HEK293 (cell line): ENCODE measurements around the gene EPHB1.

ENCODE experiments used
- CTCF ChIA-PET: fragments of 350-600 bp; formaldehyde crosslinking; extraction: SDS; loops from one replicate; lab custom pipeline; 2021; ENCODE audit warnings: antibody characterized with exemption; lab: Yijun Ruan, JAX
- POLR2A ChIA-PET: fragments of 300-600 bp; formaldehyde crosslinking; extraction: SDS; loops from one replicate; lab custom pipeline; 2020; ENCODE audit warnings: antibody characterized with exemption, inconsistent platforms; lab: Yijun Ruan, JAX
- H3K27ac ChIP-seq: fragments of 200-500 bp; sonication (Bioruptor generic); 2 replicates; pipeline ENCODE4 v1.5.1; 2014; ENCODE audit warnings: low read depth, low read length, control low read depth, inconsistent platforms; ENCODE audit errors: extremely low read depth
- H3K36me3 ChIP-seq, 2 experiments: fragments of 200-500 bp in 1 of 2; sonication (Bioruptor generic) in 1 of 2; 1 replicate in 1 of 2; 2 replicates in 1 of 2; pipeline ENCODE4 v1.5.1; 2014 to 2017; ENCODE audit warnings: inconsistent platforms in 2 of 2, low read length in 2 of 2; ENCODE audit not compliant: control insufficient read depth in 2 of 2, insufficient read depth in 1 of 2
- H3K4me1 ChIP-seq: fragments of 200-500 bp; sonication (Bioruptor generic); 2 replicates; pipeline ENCODE4 v1.5.1; 2014; ENCODE audit warnings: mild to moderate bottlenecking, low read length, inconsistent platforms; ENCODE audit not compliant: control insufficient read depth, insufficient read depth
- H3K4me3 ChIP-seq: 2 replicates; pipeline ENCODE4 v1.5.1; 2011; ENCODE audit warnings: low read depth, mild to moderate bottlenecking, control low read depth, low read length, moderate library complexity
- H3K9me3 ChIP-seq: fragments of 200-500 bp; sonication (Bioruptor generic); 2 replicates; pipeline ENCODE4 v1.5.1; 2014; ENCODE audit warnings: low read depth, low read length, inconsistent platforms; ENCODE audit not compliant: control insufficient read depth, insufficient read depth
- AEBP2 ChIP-seq: fragments of 450-650 bp; formaldehyde crosslinking; IDR thresholded peaks from 2 replicates; pipeline ENCODE4 v1.5.1; 2016; ENCODE audit warnings: missing biosample characterization, missing genetic modification characterization, borderline replicate concordance
- GFI1B ChIP-seq: fragments of 450-650 bp; formaldehyde crosslinking; IDR thresholded peaks from 2 replicates; pipeline ENCODE4 v1.5.1; 2016; ENCODE audit warnings: missing biosample characterization, missing genetic modification characterization
- GLIS1 ChIP-seq: fragments of 450-650 bp; formaldehyde crosslinking; IDR thresholded peaks from 2 replicates; pipeline ENCODE4 v1.5.1; 2016; ENCODE audit warnings: missing biosample characterization, missing genetic modification characterization
- HOXA7 ChIP-seq: sonication (generic); formaldehyde crosslinking; IDR thresholded peaks from 2 replicates; pipeline ENCODE4 v1.8.1; 2022; ENCODE audit warnings: missing genetic modification reagents, borderline replicate concordance
- KLF17 ChIP-seq: fragments of 450-650 bp; formaldehyde crosslinking; IDR thresholded peaks from 2 replicates; pipeline ENCODE4 v1.5.1; 2016; ENCODE audit warnings: missing biosample characterization, missing genetic modification characterization
- KLF9 ChIP-seq: fragments of 450-650 bp; formaldehyde crosslinking; IDR thresholded peaks from 2 replicates; pipeline ENCODE4 v1.5.1; 2016; ENCODE audit warnings: missing biosample characterization, missing genetic modification characterization, low read depth
- SP2 ChIP-seq: fragments of 450-650 bp; formaldehyde crosslinking; IDR thresholded peaks from 2 replicates; pipeline ENCODE4 v1.5.1; 2016; ENCODE audit warnings: missing biosample characterization, missing genetic modification characterization
- ZNF169 ChIP-seq: fragments of 450-650 bp; formaldehyde crosslinking; IDR thresholded peaks from 2 replicates; pipeline ENCODE4 v1.5.1; 2016; ENCODE audit warnings: missing biosample characterization, missing genetic modification characterization
- ZNF19 ChIP-seq: fragments of 450-650 bp; formaldehyde crosslinking; IDR thresholded peaks from 2 replicates; pipeline ENCODE4; 2016; ENCODE audit warnings: missing biosample characterization, missing genetic modification characterization, low read depth
- ZNF239 ChIP-seq: fragments of 450-650 bp; formaldehyde crosslinking; IDR thresholded peaks from 2 replicates; pipeline ENCODE4 v1.5.1; 2016; ENCODE audit warnings: missing biosample characterization, missing genetic modification characterization
- ZNF248 ChIP-seq: fragments of 450-650 bp; formaldehyde crosslinking; IDR thresholded peaks from 2 replicates; pipeline ENCODE4 v1.5.1; 2017; ENCODE audit warnings: missing biosample characterization, missing genetic modification characterization
- ZNF266 ChIP-seq: fragments of 450-650 bp; formaldehyde crosslinking; IDR thresholded peaks from 2 replicates; pipeline ENCODE4 v1.5.1; 2016; ENCODE audit warnings: missing biosample characterization, missing genetic modification characterization, low read depth
- ZNF274 ChIP-seq, 2 experiments: fragments of 200-500 bp in 1 of 2; fragments of 450-650 bp in 1 of 2; sonication (Bioruptor generic) in 1 of 2; formaldehyde crosslinking in 1 of 2; IDR thresholded peaks; 2 replicates each; pipeline versions ENCODE4 v1.5.1 to v1.6.1; 2014 to 2016; ENCODE audit warnings: borderline replicate concordance in 1 of 2, inconsistent platforms in 1 of 2, low read length in 1 of 2, missing biosample characterization in 1 of 2, missing genetic modification characterization in 1 of 2
- ZNF404 ChIP-seq: fragments of 450-650 bp; formaldehyde crosslinking; IDR thresholded peaks from 2 replicates; pipeline ENCODE4 v1.5.1; 2017; ENCODE audit warnings: missing biosample characterization, missing genetic modification characterization
- ZNF510 ChIP-seq: fragments of 450-650 bp; formaldehyde crosslinking; IDR thresholded peaks from 2 replicates; pipeline ENCODE4 v1.5.1; 2018; ENCODE audit warnings: mild to moderate bottlenecking, missing genetic modification characterization, missing biosample characterization; ENCODE audit not compliant: insufficient replicate concordance
- ZNF518A ChIP-seq: fragments of 450-650 bp; formaldehyde crosslinking; conservative IDR thresholded peaks from 2 replicates; pipeline ENCODE4 v1.5.1; 2016; ENCODE audit warnings: low read depth, missing biosample characterization, missing genetic modification characterization
- ZNF529 ChIP-seq: fragments of 450-650 bp; formaldehyde crosslinking; IDR thresholded peaks from 2 replicates; pipeline ENCODE4 v1.5.1; 2017; ENCODE audit warnings: missing genetic modification characterization, missing biosample characterization; ENCODE audit not compliant: insufficient replicate concordance
- ZNF544 ChIP-seq: fragments of 450-650 bp; formaldehyde crosslinking; IDR thresholded peaks from 2 replicates; pipeline ENCODE4 v1.5.0; 2017; ENCODE audit warnings: missing biosample characterization, missing genetic modification characterization
- ZNF561 ChIP-seq: fragments of 450-650 bp; IDR thresholded peaks from 2 replicates; pipeline ENCODE4 v1.5.1; 2018; ENCODE audit warnings: missing biosample characterization, missing genetic modification characterization, borderline replicate concordance
- ZNF571 ChIP-seq: fragments of 450-650 bp; formaldehyde crosslinking; IDR thresholded peaks from 2 replicates; pipeline ENCODE4 v1.5.0; 2017; ENCODE audit warnings: missing biosample characterization, missing genetic modification characterization
- ZNF624 ChIP-seq: fragments of 450-650 bp; formaldehyde crosslinking; IDR thresholded peaks from 2 replicates; pipeline ENCODE4 v1.5.1; 2017; ENCODE audit warnings: missing biosample characterization, missing genetic modification characterization
- ZNF670 ChIP-seq: fragments of 450-650 bp; formaldehyde crosslinking; IDR thresholded peaks from 2 replicates; pipeline ENCODE4 v1.5.1; 2016; ENCODE audit warnings: missing biosample characterization, missing genetic modification characterization, low read depth
- ZNF692 ChIP-seq: fragments of 450-650 bp; formaldehyde crosslinking; IDR thresholded peaks from 2 replicates; pipeline ENCODE4 v1.5.1; 2016; ENCODE audit warnings: missing biosample characterization, missing genetic modification characterization

The EPHB1 gene

GRCh38 chr3:135182364-135182998 lies 387.4 kb downstream of the EPHB1 start:
- Histone ChIP-seq H3K4me1 (no peaks in the 10 kb centered on the region), H3K36me3 (no peaks in the 10 kb centered on the region), H3K4me3 (no peak overlapping the region), H3K27ac (no peak overlapping the region), H3K9me3 (no peaks in the 10 kb centered on the region)
- ChIA-PET POLR2A (no interaction called here), CTCF (no interaction called here)
- no peak for TF ChIP-seq GLIS1 (tag by site-specific recombination)
- no peak for TF ChIP-seq ZNF529 (tag by site-specific recombination)
- no peak for TF ChIP-seq ZNF169
- no peak for TF ChIP-seq KLF17
- TF ChIP-seq AEBP2 (tag by site-specific recombination), result no peak

- Histone ChIP-seq H3K4me3 (no peak overlapping the region), H3K36me3 (no peaks in the 10 kb centered on the region), H3K27ac (no peak overlapping the region), H3K9me3 (no peaks in the 10 kb centered on the region), H3K4me1 (no peaks in the 10 kb centered on the region)
- ChIA-PET CTCF (no interaction called here), POLR2A (no interaction called here)
- no peak for TF ChIP-seq ZNF404 (tag by site-specific recombination)
- no peak for TF ChIP-seq ZNF248 (tag by site-specific recombination)
- TF ChIP-seq GFI1B, result no peak
- TF ChIP-seq ZNF274 (IDR thresholded peaks at IDR 0.05; ENCODE audit: low read length), result no peak
- TF ChIP-seq ZNF274 (tag by site-specific recombination; IDR thresholded peaks at IDR 0.05; ENCODE audit: borderline replicate concordance), result no peak
- no peak for TF ChIP-seq ZNF561
- TF ChIP-seq ZNF624, result no peak
- no peak for TF ChIP-seq KLF9 (tag by site-specific recombination)
- no peak for TF ChIP-seq ZNF571
- TF ChIP-seq ZNF239 (tag by site-specific recombination), result no peak
- TF ChIP-seq ZNF510, result no peak
- no peak for TF ChIP-seq ZNF266
- no peak for TF ChIP-seq ZNF670 (tag by site-specific recombination)
- TF ChIP-seq HOXA7 (CRISPR knock-in tag), result no peak
- no peak for TF ChIP-seq ZNF19 (tag by site-specific recombination)
These were observed 395.6 kb downstream of the EPHB1 start for GRCh38 chr3:135190658-135191057.

GRCh38 chr3:135191708-135192107 lies 396.6 kb downstream of the EPHB1 start:
- H3K4me3 ChIP-seq, result no peak overlapping the region
- POLR2A ChIA-PET, result no interaction called here
- CTCF ChIA-PET, result no interaction called here
- no peak overlapping the region for H3K27ac ChIP-seq
- H3K4me1 ChIP-seq, result no peaks in the 10 kb centered on the region
- no peaks in the 10 kb centered on the region for H3K9me3 ChIP-seq
- no peak for TF ChIP-seq ZNF692
- no peak for TF ChIP-seq ZNF544 (tag by site-specific recombination)
- no peak for TF ChIP-seq ZNF518A (tag by site-specific recombination)
- TF ChIP-seq SP2 (tag by site-specific recombination), result no peak
- TF ChIP-seq, all 188 proteins: peak for 0
- no peaks in the 10 kb centered on the region for H3K36me3 ChIP-seq
